ENCODE data around the gene ADAMTS14.

- TF ChIP-seq CTCF (IDR thresholded peaks at IDR 0.05), result no peak
- TF ChIP-seq POLR2A (IDR thresholded peaks at IDR 0.05), result no peak
Observed at GRCh38 chr10:70736525-70736924, 64.2 kb downstream of the ADAMTS14 start.

Measured in adrenal gland (tissue), 5 donors.